Iris pigment epithelial cell (primary cell): ENCODE measurements around the gene LSS.

Source experiments
- DNase-seq: peaks from one replicate; pipeline ENCODE4 v3.0.0-alpha.2; 2011; ENCODE audit warnings: low read depth

The LSS gene

DNA sequence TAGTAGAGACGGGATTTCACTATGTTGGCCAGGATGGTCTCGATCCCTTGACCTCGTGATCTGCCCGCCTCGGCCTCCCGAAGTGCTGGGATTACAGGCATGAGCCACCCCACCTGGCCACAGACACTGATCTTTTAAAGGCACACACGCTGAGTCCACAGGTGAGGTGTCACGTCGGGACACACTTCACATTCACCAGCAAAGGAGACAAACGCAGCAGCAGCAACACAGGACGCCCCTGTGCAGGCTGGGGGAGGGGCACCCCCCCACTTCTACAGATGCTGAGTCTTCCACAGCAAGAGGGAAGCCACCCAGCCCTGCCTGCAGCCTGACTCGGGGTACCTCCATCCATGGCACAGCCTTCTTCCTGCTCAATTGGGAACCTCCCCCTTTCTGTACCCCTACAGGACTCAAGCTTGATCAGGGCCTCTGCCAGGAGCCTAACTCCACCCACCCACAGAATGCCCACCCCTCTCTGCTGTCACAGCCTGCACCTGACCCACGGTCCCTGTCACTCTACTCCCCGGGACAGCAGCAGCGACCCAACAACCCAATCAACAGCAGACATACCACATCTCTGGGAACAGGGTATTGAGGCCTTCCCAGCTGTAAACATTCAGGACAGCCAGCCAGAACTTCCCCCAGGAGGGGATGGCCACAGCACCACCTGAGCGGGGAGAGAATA is 9.5 kb downstream of the LSS start:
- no peak for DNase-seq

DNA sequence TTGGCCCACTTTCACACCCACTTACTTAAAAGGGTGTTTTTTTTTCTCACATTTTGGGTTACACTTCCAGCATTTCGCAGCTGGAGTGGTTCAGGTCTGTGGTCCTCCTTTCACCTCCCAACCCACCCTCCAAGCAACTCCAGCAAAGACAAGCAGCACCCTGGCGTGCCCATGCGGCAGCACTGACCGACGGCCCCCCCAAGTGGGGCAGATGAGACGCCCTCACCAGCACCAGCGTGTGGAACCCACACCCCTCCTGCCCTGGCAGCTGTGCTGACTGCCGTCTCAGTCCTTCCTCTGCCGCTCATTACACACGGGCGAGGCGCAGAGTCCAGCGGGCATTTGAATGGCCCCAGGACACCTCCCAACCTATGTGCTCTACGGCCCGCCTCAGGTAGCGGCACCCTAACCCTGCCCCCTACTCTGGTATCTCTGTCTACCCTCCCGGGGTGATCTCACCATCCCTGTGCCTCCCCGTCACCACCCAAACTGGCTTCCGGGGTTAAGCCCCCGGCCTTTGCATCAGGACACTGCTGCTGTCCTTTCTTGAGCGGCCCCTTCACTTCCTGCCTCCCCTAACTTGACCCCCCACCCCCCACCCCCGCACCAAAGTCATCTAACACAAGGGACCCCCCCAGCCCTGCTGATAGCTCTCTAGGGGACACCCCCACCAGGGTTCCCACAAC is 10.9 kb downstream of the LSS start:
- DNase-seq = no peak

DNA sequence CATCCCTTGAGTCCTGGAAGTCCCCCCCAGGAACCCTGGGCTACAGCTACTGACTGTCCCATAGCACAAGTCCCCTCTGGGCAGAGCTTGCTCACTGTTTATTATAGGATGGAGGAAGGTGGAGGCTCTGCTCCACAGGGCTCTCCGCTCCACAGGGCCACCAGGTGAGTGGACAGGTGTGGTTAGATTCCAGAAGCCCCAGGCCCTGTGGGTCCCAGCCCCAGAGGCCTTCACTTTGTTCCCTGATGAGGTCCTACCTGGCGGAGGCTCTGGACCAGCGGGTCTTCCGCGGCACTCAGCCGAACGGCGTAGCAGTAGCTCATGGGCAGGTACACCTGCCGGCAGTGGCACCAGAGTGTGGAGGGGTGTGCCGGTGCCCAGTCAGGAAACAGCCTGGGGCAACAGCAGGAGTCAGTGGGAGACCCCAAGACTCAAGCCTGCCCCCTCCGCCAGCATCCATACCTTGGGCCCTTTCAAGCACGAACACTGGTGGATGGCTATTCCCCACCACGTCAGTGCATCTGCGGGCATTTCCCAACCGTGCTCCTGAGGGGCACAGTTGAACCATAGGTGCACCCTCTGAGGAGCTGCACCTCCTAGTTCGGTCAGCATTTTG is 12.3 kb downstream of the LSS start:
- DNase-seq = no peak

DNA sequence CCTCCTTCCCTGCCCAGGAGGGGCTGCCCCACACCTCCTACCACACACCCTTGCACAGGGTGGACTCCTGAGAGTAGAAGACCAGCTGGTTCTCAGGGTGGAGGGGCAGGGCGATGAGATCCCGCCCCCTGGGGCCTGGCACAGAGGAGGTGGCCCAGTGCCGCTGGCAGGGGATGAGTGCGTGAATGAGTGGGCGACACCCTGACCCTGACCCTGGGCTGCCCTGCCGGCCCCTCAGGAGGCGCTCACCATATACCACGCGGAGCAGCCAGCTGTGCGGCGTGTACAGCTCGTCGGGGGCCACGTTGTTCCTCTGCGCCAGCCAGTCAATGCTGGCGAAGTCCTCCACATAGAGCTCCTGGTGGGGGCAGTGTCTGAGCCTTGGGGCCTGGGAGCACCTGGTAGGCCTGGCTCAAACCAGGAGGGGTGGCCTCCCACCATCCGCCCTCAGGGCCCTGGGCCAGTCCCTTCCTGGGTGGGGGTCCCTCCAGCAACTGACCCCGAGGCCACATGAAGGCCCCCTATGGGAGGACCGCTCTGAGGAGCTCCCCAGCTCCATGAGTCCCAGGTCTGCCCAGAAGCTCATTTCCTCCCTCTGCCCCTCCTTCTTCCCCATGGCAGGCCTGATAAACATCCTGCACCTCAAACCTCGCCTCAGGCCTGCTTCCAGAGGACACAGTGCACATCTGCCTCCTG is 13.0 kb downstream of the LSS start:
- DNase-seq = no peak

DNA sequence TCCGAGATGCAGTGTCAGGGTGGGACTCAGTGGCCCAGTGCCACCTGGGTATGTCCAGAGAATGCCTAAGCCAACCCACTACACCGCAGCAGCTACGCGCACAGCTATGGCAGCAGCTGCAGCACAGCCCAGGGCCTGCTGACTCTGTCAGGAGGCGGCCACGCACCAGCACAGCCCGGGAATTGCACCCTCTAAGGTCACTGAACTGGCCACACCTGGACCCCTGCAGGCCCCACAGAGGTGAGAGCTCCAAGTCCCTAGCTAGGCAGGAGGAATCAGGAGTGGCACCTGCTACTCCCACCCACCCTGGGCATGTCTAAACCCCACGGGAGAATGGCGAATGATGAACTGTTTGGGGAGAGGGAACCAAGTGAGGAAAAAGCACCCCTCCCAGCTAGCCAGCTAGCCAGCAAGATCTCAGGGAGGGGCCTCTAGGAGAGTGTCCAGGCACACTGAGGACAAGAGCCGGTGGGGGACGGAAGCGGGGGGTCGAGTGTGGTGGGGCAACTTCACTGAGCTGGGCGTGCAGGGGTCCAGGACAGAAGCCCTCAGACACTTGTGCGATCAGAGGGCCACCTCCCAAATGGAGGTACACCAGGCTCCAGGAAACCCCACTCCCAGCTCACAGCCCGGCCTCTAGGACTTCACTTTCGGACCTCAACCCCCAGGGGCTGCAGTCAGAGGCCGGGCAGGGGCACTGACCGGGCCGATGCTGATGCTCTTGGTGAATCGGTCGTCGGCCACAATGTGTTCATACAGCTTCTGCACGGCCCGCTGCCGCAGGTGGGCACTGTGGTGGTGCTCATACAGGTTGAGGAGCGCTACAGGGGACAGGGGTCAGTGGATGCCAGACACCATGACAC is 13.9 kb downstream of the LSS start:
- DNase-seq = no peak

DNA sequence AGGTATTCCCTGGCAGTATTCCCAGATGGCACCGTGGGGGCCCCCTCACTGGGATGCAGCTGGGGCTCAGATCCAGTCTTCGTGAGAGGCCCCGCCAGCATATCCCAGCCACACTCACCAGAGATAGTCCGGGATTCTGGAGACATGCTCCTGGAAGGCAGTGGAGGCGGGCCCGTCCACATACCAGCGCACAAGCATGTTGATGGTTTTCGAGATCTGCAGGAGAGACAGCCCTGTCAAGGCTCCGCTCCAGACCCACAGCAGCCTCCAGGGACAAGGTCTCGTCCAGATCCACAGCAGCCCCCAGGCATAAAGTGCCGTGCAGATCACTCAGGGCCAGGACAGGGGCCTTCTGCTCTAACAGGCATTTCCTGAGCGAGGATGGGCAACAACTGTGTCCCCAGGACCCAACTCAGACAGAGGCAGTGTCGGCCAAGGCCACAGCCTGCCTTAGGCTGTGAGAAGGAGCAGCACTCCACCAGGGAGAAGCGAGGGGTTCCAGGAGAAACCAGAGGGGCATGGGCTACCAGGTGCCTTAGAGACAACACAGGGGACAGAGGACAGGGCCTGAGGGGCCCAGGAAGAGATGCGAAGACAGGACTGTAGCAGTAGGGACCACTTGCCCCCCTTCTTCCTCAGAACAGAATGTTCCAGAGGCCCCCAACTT is 14.8 kb downstream of the LSS start:
- DNase-seq = no peak

DNA sequence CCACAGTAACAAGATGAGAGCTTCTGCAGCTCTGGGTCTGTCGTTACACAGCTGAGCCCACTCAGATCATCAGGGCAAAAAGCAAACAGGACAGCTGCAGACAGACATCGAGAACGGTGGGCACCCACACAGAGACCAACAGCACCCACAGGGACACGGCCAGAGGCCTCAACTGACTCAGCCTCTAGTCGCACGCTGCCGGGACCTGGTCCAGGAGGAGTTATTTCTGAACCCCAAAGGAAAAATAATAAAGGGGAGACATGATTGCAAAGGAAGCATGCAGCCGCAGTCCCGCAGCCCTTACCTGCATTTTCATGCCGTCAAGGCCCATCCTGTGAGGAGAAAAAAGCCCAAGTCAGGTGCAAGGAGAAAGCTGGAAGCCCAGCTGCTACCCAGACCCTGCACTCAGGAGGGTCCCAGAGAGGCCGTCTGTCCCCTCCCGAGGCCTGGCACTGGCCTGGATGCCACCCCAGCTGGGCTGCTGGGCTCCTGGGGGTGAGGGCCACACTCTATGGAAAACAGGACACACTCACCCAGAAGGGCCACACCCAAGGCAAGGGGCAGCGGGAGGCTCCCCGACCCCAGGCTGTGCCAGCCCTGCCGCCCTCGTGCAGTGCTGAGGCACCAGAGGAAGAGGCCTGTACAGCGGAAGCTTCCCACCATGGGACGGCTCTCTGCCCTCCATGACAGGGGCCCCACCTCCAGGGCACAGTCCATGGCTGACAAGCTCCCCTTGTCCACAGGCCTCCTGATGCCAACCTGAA is 15.7 kb downstream of the LSS start:
- DNase-seq = no peak

DNA sequence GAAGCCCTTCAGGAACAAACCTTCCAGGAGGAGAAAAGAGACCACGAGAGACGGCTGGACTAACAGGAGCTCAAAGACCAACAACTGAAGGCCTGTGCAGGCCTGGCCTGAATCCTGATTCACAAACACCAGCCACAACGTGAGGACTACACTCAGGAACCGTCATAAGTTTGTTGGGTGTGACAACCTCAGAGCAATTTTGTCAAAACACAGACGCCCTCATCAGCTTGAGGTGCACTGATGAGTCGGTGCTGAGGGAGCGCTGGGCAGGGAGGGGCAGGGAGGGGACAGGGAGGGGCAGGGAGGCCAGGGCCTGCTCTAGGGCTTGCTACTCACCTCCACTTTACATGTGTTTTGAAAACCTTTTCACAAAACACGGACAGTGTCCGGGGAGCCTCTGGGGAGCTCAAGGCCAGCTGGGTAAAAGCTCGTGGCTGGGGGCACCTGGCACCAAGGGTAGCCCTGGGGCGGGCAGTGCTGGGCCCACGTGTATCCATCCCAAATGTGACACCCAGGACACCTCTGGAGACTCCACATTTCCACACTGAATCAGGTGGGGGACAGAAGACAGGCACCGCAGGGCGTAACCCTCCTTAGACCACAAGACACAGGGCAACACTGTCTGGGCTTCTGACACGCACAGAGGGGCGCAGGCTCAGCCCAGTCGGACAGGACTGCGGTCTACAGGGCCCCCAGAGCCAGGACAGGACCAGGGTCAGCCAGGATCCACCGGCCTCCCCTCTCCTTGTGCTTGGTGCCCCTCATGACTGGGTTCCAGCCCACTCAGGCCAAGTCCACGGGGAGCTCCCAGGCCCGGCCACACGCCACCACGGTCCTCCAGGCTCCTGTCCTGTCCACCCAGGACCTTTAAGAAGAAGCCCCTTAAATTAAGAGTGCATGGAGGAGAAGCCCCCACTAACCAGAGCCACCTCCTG is 16.5 kb downstream of the LSS start:
- no peak for DNase-seq

DNA sequence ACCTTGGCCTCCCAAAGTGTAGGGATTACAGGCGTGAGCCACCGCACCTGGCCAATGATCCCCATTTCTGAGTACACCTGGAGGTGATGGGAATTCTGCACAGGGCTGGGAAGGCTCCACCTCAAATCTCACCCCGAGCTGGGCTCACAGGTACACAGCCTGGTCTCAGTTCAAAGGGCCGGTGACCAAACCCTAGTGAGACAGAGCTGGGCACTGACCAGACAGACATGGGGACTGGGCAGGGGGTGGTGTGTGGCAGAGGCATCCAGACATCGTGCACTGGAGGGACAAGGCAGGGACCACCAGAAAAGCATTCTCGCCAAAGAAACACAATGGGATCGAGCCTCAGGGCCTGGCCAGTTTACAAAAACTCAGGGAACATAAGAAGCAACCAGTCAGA is 17.2 kb downstream of the LSS start:
- no peak for DNase-seq

DNA sequence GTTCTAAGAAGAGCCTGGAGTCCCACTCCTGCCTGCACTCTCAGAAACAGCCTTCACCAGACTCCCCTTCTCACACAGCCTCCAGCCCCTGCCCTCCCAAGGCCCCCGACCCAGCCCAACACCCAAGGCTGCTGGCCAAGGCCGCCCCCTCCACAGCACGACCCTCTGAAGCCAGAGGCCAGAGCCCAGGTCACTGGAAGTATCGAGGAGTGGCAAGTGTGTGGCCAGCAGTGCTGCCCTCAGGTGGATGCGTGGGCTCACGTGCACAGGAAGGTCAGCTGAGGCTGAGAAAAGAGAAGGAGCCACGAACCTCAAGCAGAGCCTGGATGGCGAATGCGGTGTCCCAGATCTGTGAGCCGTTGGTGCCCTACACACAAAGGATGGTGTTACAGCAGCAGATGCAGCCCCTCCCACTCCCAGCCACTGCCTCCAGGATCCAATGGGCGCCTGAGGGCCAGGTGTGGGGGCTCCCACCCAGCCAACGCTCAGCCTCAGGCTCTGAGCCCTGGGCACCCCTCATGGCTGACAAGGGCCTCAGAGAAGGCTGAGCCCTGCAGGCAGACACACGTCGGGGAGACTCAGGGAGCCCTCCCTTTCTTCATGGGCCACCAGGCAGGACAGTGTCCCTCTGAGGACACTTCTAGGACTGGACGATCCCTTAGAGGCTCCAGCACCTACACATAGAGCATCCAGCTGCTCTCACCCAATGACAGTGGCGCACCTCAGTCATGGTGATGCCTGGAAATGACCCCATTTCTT is 18.0 kb downstream of the LSS start:
- no peak for DNase-seq

DNA sequence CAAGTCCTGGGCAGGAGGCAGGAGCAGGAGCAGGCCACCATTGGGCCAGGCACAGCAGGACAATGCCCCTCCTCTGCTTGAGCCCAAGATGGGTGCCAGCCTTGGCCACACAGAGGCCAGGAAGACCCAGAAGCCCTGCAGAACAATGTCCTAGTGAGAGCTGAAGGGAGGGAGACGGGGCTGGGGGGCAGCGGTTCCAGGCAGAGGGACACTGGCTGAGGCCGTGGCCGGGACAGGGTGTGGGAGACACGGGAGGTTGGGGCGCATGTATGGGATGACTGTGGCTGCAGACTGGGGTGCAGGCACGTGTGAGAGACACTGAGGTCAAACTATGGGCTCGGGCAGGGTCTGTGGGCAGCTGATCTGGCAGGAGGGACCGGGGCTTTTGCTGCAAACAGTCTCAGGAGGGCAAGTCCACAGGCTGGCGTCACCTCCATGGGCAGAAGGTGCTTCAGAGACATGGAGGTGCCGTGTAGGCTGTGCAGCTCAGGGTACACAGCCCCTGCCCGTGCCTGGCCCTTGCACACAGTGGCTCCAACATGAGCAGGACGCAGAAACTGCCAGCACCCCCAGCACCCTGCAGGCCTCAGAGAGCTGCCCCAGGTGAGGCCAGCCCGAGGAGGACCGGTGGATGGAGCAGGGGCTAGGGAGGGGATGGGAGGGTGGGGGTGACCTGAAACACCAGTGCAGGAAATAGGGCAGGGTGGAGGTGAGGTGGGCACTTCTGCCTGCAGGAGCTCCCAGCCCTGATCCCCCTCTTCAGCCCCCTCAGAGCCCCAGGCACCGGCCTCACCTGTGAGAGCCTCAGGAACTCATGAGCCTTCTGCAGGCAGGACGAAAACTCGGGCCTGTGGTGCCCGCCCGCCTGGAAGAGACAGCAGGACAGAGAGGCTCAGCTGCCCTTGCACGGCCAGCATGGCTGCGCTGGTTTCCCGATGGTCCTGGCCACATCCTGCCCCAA is 19.5 kb downstream of the LSS start:
- DNase-seq = no peak

DNA sequence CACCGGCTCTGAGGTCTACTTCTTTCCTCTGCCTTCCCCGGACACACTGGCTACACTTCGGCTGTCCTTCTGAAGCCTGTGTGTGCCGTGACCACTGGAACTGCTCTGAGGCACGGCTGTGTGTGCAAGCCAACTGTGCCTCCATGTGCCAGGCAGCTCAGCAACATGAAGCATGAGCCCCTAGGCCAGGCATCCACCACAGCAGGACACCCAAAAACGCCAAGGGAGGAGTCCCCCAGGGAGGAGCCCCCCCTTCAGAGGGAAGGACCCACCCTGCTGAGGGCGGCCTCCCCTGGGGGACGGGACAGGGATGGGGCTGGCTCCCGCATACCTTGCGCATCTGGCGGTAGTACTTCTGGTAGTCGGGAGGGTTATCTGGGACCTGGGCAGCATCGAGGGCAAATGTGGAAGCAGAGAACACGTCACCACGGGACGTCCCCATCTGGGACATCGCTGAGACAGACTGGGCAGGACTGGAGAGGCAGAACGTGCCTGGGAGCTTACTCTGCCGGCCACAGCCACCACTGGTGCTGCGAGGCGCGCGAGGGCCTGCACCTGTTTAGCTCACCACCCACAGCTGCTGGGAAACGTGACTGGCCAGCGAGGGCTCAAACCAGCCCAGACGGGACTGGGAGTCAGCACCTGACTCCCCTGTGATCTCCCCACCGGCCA is 20.5 kb downstream of the LSS start:
- no peak for DNase-seq

DNA sequence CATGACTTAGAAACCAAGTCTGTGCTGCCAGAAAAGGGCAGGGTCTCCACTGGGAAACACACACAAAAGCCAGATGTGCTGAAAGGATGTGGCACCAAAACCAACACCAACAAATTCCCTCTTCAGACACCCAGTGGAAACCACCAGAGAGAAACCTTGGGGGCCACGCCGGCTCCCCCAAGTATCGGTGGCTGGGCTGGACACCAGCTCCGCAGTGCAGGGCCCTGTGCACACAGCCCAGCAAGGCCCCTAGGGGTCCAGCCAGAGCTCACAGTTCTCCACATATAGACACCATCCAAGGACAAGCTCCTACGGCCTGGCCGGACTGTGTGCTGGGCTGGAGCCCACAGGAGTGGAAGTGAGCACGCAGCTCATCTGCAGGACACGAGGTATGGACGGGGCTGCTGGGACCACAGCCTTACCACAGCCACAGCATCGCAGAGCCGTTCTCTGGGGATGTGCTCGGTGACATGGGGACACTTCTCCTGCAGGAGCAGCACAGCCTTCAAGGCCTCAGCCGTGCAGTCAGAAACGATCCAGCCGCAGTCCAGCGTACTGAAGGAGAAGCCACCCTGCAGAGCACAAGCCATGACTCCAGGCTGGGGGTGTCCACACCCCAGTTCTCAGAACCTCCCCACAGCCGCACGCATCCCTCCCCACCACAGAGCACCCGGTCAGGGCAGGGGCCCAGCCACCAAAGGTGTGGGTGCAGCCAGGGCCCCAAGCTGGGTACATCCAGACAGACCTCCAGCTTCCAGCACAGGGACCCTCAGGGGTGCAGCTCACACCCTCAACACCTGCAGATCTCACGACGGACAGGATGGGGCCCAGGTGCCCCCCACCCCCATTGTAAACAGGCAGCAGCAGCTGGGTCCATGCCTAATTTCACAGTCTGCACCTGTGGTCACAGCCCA is 21.3 kb downstream of the LSS start:
- DNase-seq = no peak

DNA sequence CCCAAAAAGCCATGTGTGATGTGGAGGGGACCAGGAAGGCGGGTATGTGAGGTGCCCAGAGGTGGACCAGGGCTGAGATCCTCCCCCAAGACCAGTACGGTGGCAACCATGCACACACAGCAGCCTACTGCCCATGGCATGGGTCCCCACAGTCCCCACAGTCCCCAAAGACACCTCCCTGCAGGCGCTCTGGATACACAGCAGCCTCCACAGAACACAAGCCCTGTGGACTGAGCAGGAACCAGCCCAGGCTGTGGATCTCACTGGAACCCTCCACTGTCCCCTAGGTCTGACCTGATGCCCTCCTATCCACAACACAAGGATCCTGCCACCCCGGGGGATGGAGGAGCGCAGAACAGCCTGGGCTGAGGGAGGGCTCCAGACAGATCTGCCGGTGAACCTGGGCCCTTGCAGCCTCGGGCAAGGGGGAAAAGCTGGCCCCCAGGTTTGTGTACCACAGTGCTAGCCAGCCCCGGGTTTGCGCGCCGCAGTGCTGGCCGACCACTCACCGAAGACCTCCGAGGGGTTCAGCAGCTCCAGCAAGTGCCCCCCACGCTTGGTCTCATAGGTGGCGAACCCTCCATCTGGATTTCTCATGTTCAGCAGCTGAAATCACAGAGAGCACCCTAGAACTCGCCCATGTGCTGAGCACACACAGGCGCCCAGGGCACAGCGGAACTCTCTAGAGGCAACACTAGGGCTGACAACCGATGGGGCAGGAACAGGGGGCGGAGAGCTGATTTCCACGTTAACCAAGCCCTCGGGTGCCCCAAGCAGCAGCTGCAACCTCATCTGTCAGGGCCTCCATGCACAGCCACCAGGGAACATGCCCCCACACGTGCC is 22.2 kb downstream of the LSS start:
- DNase-seq = no peak

DNA sequence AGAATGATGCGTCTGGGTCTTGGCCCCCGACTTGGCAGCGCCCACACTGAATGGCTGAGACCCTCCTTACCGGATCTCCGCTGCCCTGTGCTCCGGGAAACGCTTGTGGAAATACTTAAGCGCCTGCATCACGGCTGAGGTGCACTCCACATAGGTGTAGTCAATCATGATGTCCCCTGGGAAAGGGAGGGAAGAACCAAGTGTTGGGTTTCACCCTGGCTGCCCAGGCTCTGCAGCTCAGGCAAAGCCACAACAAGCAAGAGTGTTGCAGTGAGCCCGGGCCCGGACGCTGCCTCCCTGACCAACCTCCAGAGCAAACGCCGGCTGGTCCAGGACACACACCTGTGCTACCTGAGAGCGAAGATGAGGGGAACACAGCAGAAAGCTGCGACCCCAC is 22.8 kb downstream of the LSS start:
- DNase-seq = no peak
